NT2/D1 (cell line): ENCODE results near the gene RBCK1.

Experiments used
- SUZ12 ChIP-seq: IDR thresholded peaks from 2 replicates; pipeline ENCODE4 v1.6.1; 2011; ENCODE audit not compliant: insufficient read length, insufficient read depth; ENCODE audit errors: extremely low read depth
- YY1 ChIP-seq: IDR thresholded peaks from 2 replicates; pipeline ENCODE4 v1.6.1; 2011; ENCODE audit not compliant: insufficient read length, insufficient read depth
- ZNF274 ChIP-seq: IDR thresholded peaks from 2 replicates; pipeline ENCODE4 v1.6.1; 2011; ENCODE audit warnings: mild to moderate bottlenecking, low read depth, low read length

GRCh38 chr20:358891-359555, 49.1 kb upstream of the RBCK1 start:
- TF ChIP-seq YY1: no peak
- TF ChIP-seq ZNF274: no peak
- TF ChIP-seq SUZ12: no peak
